ENCODE results near the gene MPG. TPM values are rescaled to one million over a fixed set of nuclear protein-coding genes. Genes with fewer than 3 reads are reported as not detected.

Gene MPG
- total and polyA plus RNA-seq, 2 of the 8 experiments (the other 6 are each of a cell fraction or from before 2014, with no cell fraction given): 37.6 to 83.7 TPM

- Histone ChIP-seq H3K56ac (replicated peaks; ENCODE audit: insufficient read length, low read depth, low read length) (no peak overlapping the region), H4K5ac (ENCODE audit: insufficient read length, low read depth, low read length) (no peak overlapping the region), H3K4me1 (replicated peaks in 1 of 4; ENCODE audit: control insufficient read depth in 3 of 4, insufficient read depth in 4 of 4, low read length in 3 of 4) (no peaks in the 10 kb centered on the region), H4K20me1 (replicated peaks in 1 of 2; ENCODE audit: control insufficient read depth in 1 of 2, insufficient read depth in 2 of 2, low read length in 2 of 2) (peaks cover 0 to 4% of the 10 kb centered on the region in 2 experiments), H3K79me2 (ENCODE audit: control insufficient read depth in 1 of 2, insufficient read depth in 2 of 2, low read length in 2 of 2) (no peaks in the 10 kb centered on the region), H2BK15ac (ENCODE audit: low read length) (no peak overlapping the region), H2BK12ac (ENCODE audit: low read depth, low read length) (no peak overlapping the region), H4K8ac (ENCODE audit: extremely low read depth, insufficient read depth, low read length) (no peak overlapping the region), H2BK20ac (ENCODE audit: low read length) (no peak overlapping the region), H3K4me3 (ENCODE audit: extremely low read depth in 1 of 4, insufficient read depth in 2 of 4, low read depth in 3 of 4, low read length in 4 of 4) (no peak overlapping the region), H2BK5ac (ENCODE audit: low read depth, low read length) (no peak overlapping the region), H3K23me2 (ENCODE audit: low read depth, low read length) (no peaks in the 10 kb centered on the region), H3K18ac (ENCODE audit: extremely low read depth, low read length) (no peak overlapping the region), H3K4me2 (ENCODE audit: insufficient read depth in 1 of 2, low read depth in 2 of 2, low read length in 2 of 2) (no peak overlapping the region), H3K27me3 (replicated peaks in 1 of 4; ENCODE audit: control insufficient read depth in 3 of 4, extremely low read depth in 1 of 4, insufficient read depth in 3 of 4, low read length in 3 of 4) (no peaks in the 10 kb centered on the region), H3K9ac (replicated peaks in 1 of 4; ENCODE audit: extremely low read depth in 1 of 4, low read depth in 3 of 4, low read length in 3 of 4) (no peak overlapping the region), H2AFZ (ENCODE audit: low read length) (no peak overlapping the region), H3K4ac (replicated peaks; ENCODE audit: insufficient read length, low read depth, low read length) (no peak overlapping the region), H3K79me1 (ENCODE audit: low read depth, low read length) (peaks cover 2% of the 10 kb centered on the region), H4K91ac (replicated peaks; ENCODE audit: insufficient read length, low read length) (no peak overlapping the region), H3K36me3 (ENCODE audit: control insufficient read depth in 2 of 4, insufficient read depth in 4 of 4, low read length in 3 of 4) (peaks cover 0 to 2% (median 0%) of the 10 kb centered on the region in 4 experiments; a peak in 2 of 8 replicates), H3K14ac (ENCODE audit: insufficient read length) (no peak overlapping the region), H2AK5ac (ENCODE audit: low read depth, low read length) (no peak overlapping the region), H3K27ac (ENCODE audit: low read depth, low read length) (no peak overlapping the region), H3K23ac (ENCODE audit: insufficient read length) (no peak overlapping the region), H2BK120ac (replicated peaks; ENCODE audit: low read depth, low read length) (no peak overlapping the region), H3K9me3 (ENCODE audit: insufficient read depth in 2 of 2, low read depth in 1 of 2, low read length in 1 of 2) (no peaks in the 10 kb centered on the region)
- WGBS, 2 experiments (ENCODE audit: extremely low coverage in 1 of 2, insufficient coverage in 1 of 2, insufficient read length in 1 of 2, insufficient replicate concordance in 2 of 2, low coverage in 1 of 2, low lambda C conversion rate in 2 of 2, missing lambda C conversion rate in 1 of 2): 86% methylated on average over 2 of the region's 3 CpGs; no CpG with 5 or more reads in 1 of the 2 experiments
- no peak for FAIRE-seq
- DNase-seq (ENCODE audit: low read depth in 1 of 2, low spot score in 2 of 2): no peak
- ChIA-PET POLR2A (ENCODE audit: partially characterized antibody) (no interaction called here), CTCF (ENCODE audit: partially characterized antibody) (interaction anchor here (0.6 to 5.5 kb wide), 9 partner anchors 7 to 237 kb away, joined by 3 to 37 read pairs (median 6); no protein-coding TSS in a partner anchor)
- TF ChIP-seq SAP30 (IDR thresholded peaks at IDR 0.05; ENCODE audit: insufficient read depth, insufficient replicate concordance, low read length) (no peak), SRF (IDR thresholded peaks at IDR 0.05; ENCODE audit: low read depth, low read length) (no peak), CEBPB (IDR thresholded peaks at IDR 0.05; ENCODE audit: low read depth, low read length) (no peak), NANOG (IDR thresholded peaks at IDR 0.05; ENCODE audit: insufficient read depth, low read depth, low read length, poor library complexity, severe bottlenecking) (no peak), CBX8 (IDR thresholded peaks at IDR 0.05; ENCODE audit: borderline replicate concordance, low read depth, low read length) (no peak), CTCF (IDR thresholded peaks at IDR 0.05; ENCODE audit: control extremely low read depth in 1 of 3, insufficient read depth in 1 of 3, low read depth in 1 of 3, low read length in 3 of 3) (no peak), KDM5A (IDR thresholded peaks at IDR 0.05; ENCODE audit: low read length) (no peak), SIRT6 (IDR thresholded peaks at IDR 0.05; ENCODE audit: low read length) (no peak), CTBP2 (IDR thresholded peaks at IDR 0.05; ENCODE audit: borderline replicate concordance, insufficient read depth, insufficient read length, low read length) (no peak), E2F6 (IDR thresholded peaks at IDR 0.05) (no peak), TAF7 (optimal IDR thresholded peaks at IDR 0.05; ENCODE audit: borderline replicate concordance, low read depth, low read length) (no peak)
Observed at GRCh38 chr16:125011-125410, 47.0 kb downstream of the MPG start.

Measured in H1 (cell line).